ENCODE data around the gene ATP2B1.

ATP2B1 gene

GRCh38 chr12:89650239-89650638, 58.4 kb downstream of the ATP2B1 start:
- no peak for DNase-seq

DNA sequence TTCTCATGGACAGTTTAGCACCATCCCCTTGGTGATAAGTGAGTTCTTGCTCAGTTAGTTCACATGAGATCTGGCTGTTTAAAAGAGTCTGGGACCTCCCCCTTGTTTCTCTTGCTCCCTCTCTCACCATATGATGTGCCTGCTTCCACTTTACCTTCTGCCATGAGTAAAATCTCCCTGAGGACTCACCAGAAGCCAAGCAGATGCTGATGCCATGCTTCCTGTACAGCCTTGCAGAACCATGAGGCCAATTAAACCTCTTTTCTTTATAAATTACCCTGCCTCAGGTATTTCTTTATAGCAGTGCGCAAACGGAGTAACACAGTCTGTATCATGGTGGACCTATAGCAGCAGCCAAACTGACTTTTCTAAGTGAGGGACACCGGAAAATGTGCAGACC, 58.8 kb downstream of the ATP2B1 start:
- no peak for DNase-seq

GRCh38 chr12:89649139-89649538, 59.5 kb downstream of the ATP2B1 start:
- DNase-seq: no peak

GRCh38 chr12:89648211-89648930, 60.3 kb downstream of the ATP2B1 start:
- no peak for DNase-seq

GRCh38 chr12:89645434-89645833, 63.2 kb downstream of the ATP2B1 start:
- DNase-seq: no peak

DNA sequence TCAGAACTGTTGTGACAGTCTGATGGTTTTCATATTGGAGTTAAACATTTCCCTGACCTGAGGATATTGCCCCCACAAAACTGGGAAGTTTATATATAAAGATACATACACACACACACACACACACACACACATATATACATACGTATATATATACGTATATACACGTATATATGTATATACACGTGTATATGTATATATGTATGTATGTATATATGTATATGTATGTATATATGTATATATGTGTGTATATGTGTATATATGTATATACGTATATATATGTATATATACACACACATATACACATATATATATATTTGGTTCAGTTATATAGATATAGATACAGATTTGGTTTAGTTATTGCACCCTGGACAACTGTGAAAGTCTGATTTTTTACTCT, 65.7 kb downstream of the ATP2B1 start:
- no peak for DNase-seq

DNA sequence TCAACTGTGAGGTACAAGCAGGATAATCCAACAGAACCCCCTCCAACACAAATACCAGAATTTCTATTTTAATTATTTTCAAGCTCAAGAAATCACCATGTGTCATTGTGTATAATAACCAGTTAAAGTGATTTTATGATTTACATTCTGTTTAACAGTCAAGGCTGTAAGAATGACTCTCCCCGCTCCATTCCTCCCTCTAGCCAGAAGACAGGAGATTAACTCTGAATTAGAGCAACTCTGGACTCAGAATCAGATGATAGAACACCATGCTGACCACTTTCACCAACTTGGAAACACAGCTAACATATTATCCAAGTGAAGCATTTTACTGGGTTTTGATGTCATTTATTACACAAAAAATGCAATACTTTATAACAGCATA, 71.9 kb downstream of the ATP2B1 start:
- DNase-seq: no peak

DNA sequence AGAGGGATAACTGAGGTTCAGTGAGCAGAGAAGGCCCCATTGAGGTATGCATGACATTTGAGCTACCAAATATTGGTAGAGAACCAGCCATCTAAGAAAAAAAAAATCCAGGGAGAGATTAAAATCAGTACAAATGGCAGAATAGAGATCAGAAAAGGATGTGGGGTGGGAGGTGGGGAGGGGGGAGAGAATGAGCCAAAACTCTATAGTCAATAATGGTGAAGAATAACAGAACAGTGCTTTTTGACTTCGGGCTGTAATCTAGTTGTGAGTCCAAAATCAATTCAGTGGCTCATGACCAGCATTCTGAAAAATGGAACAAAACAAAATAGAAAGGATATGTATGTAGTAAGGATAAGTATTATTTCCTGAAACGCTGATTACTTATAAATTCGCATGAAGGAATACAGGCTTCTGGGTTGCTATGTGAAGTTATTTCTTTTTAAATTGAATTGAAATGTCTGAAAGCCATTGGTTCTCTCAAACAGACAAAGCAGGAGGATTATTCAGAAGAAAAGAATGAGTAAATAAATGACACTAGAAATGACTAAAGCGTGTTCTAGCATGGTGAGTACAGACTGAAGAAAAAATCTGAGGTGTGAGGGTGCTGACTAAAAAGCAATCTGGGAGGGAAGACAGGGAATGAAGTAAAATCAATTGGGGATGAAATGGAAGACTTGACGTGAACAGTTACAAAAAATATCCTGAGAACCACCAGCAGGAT, 72.4 kb downstream of the ATP2B1 start:
- no peak for DNase-seq

- DNase-seq: no peak
These were observed 74.1 kb downstream of the ATP2B1 start for GRCh38 chr12:89634508-89634907.

DNA sequence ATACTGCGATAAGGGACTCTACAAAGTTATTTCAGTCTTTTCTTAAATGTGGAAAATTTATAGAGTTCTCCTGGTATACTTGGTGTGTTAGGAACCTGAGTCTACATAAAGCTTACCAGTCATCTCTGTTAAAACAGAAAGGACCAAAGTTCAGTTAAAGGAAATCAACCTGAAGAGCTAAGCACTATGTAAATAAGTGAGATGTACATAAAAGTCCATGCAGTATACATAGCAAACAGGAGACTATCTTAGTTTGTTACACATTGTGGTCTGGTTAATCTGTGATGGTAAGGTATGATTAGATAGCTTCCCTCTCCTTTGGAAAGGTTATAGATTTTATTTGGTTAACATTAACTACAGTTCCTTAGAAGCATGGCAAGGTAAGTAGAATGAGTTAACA, 75.9 kb downstream of the ATP2B1 start:
- no peak for DNase-seq

GRCh38 chr12:89622115-89622514, 86.5 kb downstream of the ATP2B1 start:
- no peak for DNase-seq

GRCh38 chr12:89621521-89621920, 87.1 kb downstream of the ATP2B1 start:
- no peak for DNase-seq

DNA sequence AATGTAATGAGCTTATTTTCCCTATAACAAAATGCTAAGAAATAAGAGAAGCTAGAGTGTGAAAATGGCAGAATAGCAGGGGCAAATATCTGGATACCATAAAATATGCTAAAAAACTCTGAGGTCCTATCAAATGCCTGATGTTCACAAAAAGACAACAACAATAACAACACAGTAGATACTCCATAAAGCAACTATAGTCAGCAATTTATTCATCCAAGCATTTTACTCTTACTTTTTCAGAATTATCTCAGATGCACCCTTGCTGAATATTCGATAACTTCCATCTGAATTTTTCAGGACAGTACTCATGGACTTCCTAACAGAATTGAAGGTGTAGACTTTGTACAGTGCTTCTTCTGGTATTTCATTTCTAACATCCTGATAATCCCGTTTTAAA, 88.9 kb downstream of the ATP2B1 start:
- DNase-seq: no peak

GRCh38 chr12:89618113-89618862, 90.3 kb downstream of the ATP2B1 start:
- DNase-seq: no peak

DNA sequence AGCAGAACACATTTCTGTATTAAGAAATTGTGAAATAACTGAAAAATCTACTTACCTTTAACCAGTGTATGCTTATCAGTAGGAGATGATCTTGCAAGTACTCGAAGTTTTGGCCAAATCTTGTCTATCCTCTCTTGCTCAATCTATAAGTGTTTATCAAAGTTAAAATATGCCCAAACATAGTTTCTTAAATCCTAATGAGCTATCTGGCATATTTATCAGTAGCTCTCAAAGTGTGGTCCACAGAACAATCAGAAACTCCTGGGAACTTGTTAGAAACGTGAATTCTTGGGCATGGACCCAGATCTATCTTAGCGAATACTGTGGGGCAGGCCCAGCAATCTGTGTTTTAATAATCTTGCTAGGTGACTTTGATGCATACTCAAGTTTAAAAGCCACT, 98.3 kb downstream of the ATP2B1 start:
- DNase-seq: no peak

DNA sequence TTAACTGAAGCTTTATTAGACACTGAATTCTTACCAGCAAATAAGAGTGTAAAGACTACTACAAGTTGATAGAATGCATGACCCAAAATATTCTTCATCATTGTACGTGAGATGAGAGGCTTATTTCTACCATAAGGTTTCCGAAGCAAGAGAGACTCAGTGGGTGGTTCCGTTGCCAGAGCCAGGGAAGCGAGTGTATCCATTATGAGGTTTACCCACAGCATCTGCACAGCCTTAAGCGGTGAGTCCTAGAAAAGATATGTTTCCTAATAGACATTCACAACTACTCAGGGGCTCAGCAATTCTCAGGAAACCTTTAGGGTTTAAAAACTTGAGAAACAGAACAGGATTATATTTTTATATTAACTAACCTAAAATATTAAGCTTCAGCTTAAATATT, 105.0 kb downstream of the ATP2B1 start:
- DNase-seq: no peak

- no peak for DNase-seq
These were observed 110.9 kb downstream of the ATP2B1 start for GRCh38 chr12:89597770-89598169.

DNA sequence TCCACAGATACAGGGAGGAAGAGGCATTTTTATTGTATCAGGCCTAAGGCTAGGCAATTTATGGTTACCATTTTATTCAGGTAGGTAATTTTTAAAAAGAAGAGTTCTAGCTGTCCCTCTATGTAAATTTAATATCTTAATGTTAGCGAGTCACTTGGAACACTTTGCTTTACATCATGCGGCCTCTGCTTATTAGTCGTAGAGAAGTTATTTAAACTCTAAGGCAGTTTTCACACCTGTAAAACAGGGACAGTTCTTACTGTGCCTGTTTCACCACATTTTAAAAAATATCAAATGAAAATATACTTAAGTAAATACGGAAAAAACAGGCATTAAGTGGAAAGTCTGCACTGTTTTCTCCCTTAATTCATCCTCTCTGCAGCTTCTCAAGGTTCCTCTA, 111.4 kb downstream of the ATP2B1 start:
- no peak for DNase-seq

GRCh38 chr12:89593873-89594272, 114.8 kb downstream of the ATP2B1 start:
- no peak for DNase-seq

DNA sequence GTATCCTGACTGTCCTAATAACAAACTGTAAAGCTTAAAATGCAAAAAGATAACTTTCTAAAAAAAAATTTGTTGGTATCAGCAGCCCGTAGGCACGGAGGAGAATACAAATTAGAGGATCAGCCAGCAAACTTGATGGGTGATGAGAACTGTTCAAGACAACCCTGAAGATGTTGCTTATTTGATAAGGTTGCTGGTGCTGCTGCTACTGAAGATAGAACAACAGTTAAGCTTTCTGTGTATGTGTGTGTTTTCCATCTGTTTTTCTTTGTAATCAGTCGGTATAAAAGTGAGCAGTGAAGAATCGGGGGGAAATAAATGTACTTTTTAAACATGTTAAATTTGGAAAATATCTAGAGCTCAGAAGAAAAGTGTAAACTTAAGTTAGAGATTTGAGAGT, 115.4 kb downstream of the ATP2B1 start:
- DNase-seq: no peak

DNA sequence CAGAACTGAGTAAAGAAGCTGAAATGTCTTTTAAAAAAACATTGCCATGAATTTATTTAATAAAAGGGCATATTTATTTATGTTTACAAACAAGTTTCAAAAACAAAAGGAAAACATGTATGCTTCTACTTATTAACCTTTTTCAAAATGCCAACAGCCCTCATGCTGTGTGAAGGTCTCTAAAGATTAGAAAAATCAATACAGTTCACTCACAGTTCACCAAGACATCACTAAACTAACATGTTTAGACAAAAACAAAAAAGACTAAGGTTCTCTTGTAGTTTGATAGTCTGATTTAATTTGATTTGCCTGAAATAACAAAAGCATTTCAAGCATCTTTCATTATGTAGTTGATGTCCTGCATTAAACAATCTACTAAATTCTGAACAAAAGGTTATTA, 118.9 kb downstream of the ATP2B1 start:
- no peak for DNase-seq

DNA sequence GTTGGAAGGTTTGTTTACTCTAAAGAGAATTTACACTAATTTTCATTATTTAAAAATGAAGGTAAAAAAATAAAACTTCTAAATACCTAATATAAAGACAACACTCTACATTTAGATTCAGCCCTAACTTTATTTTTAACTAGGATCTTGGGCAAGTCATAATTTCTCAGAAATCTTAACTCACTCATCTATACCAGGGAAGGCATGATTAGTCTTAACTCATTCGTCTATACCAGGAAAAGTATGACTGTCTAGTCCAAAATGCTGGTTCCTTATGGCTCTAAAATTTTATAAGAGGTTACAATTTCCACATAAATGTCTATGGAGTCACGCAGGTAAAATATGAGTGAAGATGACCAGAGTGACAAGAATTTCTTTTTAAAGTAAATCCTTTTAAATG, 130.1 kb downstream of the ATP2B1 start:
- DNase-seq: no peak

GRCh38 chr12:89576572-89577220, 131.9 kb downstream of the ATP2B1 start:
- DNase-seq: no peak

- DNase-seq: no peak
These were observed 133.3 kb downstream of the ATP2B1 start for GRCh38 chr12:89575374-89575773.

Measured in right forelimb (tissue), 1 donor.